Activated T-cell treated with anti-CD3 and anti-CD28 coated beads, Interleukin-2, amount 50 U/mL, for 72 hours (primary cell): Measurements from ENCODE around the gene CDC5L. TPM values are rescaled to one million over a fixed set of nuclear protein-coding genes. Genes with fewer than 3 reads are reported as not detected.

Experiments used
- ATAC-seq, 2 donors: fragments of 150-1000 bp; cut with Tn5 transposase; replicated peaks in 1 of 2; 2 replicates each; pipeline ENCODE4 v1.10.0; 2021; ENCODE audit warnings: moderate library complexity in 2 of 2, mild to moderate bottlenecking in 1 of 2
- DNase-seq, 2 donors: peaks; one replicate each; pipeline ENCODE4 v3.0.0; 2021 to 2022; ENCODE audit warnings: mixed read lengths in 1 of 2
- H3K27ac Mint-ChIP-seq: one replicate; pipeline ENCODE4 v1.8.0; 2022; ENCODE audit warnings: mild to moderate bottlenecking, moderate library complexity, mixed read lengths
- H3K27me3 Mint-ChIP-seq: one replicate; pipeline ENCODE4 v1.8.0; 2022; ENCODE audit warnings: low read depth, mixed read lengths
- H3K36me3 Mint-ChIP-seq, 2 donors: one replicate each; pipeline ENCODE4 v1.8.0; 2022; ENCODE audit warnings: mixed read lengths in 2 of 2, mild to moderate bottlenecking in 1 of 2; ENCODE audit not compliant: insufficient read depth in 2 of 2
- H3K4me1 Mint-ChIP-seq: one replicate; pipeline ENCODE4 v1.8.0; 2022; ENCODE audit warnings: low read depth, mixed read lengths
- H3K4me3 Mint-ChIP-seq, 2 donors: one replicate each; pipeline ENCODE4 v1.8.0; 2022; ENCODE audit warnings: mild to moderate bottlenecking in 2 of 2, mixed read lengths in 2 of 2, moderate library complexity in 2 of 2
- H3K9me3 Mint-ChIP-seq, 2 donors: one replicate each; pipeline ENCODE4 v1.8.0; 2022; ENCODE audit warnings: mixed read lengths in 2 of 2
- total RNA-seq, 2 donors: library from RNA; stranded (reverse); gene quantifications; one replicate each; pipeline ENCODE4 v1.2.3, GENCODE V29; 2022

The CDC5L gene
- total RNA-seq, 2 donors from 2014 or later = 17.9 to 19.3 TPM

DNA sequence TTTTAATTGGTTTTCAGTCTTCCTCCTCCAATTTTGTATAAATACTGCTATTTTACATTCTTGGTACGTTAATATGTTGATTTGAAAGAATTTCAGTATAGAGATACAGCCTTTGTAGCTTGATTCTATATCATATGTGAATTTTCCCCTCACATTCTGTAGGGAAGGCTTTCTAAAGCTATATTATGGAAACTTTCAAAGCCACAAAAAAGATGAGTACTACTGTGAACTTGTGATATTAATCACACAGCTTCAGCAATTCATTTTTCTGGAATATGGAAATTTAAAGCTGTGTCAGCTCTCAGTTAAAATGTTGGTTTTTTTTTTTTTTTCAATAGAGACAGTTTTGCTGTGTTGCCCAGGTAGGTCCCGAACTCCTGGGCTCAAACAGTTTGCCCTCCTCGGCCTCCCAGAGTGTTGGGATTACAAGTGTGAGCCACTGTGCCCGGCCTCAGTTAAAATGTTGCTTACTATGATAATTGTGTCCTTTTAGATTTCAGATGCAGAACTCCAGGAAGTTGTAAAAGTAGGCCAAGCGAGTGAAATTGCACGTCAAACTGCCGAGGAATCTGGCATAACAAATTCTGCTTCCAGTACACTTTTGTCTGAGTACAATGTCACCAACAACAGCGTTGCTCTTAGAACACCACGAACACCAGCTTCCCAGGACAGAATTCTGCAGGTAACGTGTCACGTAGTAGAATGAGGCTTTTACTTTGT lies 20.6 kb downstream of the CDC5L start:
- H3K4me1 Mint-ChIP-seq = peaks cover 24% of the 10 kb centered on the region
- ATAC-seq (peak; percentile 34 to 37), DNase-seq (no peak)
- H3K27ac Mint-ChIP-seq = peak overlapping the region; percentile 82
- peak overlapping the region in 1 of 2 donors; percentile 78 for H3K4me3 Mint-ChIP-seq
- H3K9me3 Mint-ChIP-seq = peaks cover 2 to 4% of the 10 kb centered on the region in 2 donors
- H3K27me3 Mint-ChIP-seq = no peaks in the 10 kb centered on the region
- H3K36me3 Mint-ChIP-seq = peaks cover 31 to 53% of the 10 kb centered on the region in 2 donors

DNA sequence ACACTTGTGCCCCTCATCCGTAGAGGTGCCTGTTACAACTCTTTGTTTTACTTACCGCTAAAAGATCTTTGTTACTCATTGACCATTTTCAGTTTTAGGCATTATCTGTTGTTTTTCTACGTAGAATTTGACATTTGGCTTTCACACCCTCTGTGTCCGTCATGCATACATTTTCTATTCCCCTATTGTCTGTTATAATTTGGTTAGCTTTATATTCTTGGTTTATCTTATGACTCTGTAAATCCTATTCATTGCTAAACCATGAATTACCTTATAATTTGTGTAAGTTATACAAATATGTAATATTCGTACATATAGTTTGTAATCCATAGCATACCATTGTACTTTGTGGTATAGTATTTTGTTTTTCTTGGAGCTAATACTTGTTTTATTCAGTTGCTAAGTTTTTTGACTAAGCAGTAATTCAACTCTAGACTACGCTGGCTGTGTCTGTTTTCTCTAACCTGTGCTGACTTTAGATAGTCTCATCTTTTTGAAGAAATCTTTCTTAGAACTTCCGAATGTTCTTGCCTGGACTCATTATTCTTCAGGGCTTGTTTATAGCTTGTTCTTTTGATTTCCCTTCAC lies 21.8 kb downstream of the CDC5L start:
- Mint-ChIP-seq H3K27me3 (no peaks in the 10 kb centered on the region), H3K9me3 (peaks cover 2 to 4% of the 10 kb centered on the region in 2 donors), H3K36me3 (peaks cover 32 to 46% of the 10 kb centered on the region in 2 donors), H3K27ac (peak overlapping the region; percentile 72), H3K4me1 (peaks cover 24% of the 10 kb centered on the region), H3K4me3 (peak overlapping the region in 1 of 2 donors; percentile 78)
- DNase-seq = no peak
- peak in 1 of 2 donors; percentile 74 for ATAC-seq

DNA sequence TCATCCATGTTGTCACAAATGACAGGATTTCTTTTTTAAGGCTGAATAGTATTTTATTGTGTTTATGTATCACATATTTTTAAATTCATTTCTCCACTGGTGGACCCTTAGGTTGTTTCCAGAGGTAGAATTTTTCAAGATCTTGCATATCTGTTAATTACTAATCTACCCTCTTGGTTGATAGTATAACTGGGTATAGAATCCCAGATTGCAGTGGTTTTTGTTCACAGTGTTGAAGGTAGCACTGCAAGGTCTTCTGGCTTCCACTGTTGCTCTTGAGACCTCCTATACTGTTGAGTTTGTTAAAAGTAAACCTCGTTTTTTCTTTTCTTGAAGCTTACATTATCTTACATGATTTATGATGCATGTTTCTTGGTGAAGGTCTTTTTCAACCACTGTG lies 22.9 kb downstream of the CDC5L start:
- no peak for ATAC-seq
- DNase-seq = no peak
- H3K9me3 Mint-ChIP-seq = peaks cover 2 to 4% of the 10 kb centered on the region in 2 donors
- peaks cover 31% of the 10 kb centered on the region for H3K4me1 Mint-ChIP-seq
- no peak overlapping the region for H3K4me3 Mint-ChIP-seq
- H3K36me3 Mint-ChIP-seq = peaks cover 35 to 47% of the 10 kb centered on the region in 2 donors
- peak overlapping the region; percentile 72 for H3K27ac Mint-ChIP-seq
- H3K27me3 Mint-ChIP-seq = no peaks in the 10 kb centered on the region

DNA sequence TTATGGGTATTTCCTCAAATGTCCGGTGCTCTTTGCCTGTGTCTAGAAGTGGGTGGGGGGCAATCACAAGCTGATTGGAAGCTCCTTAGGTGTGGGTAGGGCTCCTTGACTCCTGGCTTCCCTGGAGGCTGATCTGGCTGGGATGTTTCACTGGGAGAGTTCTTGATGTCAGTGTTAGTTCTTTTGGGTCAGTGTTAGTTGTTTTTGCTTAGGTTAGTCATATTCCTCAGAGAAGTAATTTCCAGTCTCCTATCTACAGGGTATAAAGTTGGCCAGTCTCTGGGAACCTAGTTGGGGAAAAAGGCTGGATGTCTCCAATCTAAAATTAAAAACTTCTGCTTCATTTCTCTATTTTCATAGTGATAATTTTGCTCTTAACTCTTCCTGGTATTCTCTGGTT lies 23.6 kb downstream of the CDC5L start:
- Mint-ChIP-seq H3K27ac (peak overlapping the region; percentile 90), H3K27me3 (no peaks in the 10 kb centered on the region), H3K9me3 (peaks cover 2 to 4% of the 10 kb centered on the region in 2 donors), H3K4me1 (peaks cover 39% of the 10 kb centered on the region), H3K36me3 (peaks cover 40 to 54% of the 10 kb centered on the region in 2 donors), H3K4me3 (peak overlapping the region in 1 of 2 donors; percentile 8)
- DNase-seq = no peak
- no peak for ATAC-seq

DNA sequence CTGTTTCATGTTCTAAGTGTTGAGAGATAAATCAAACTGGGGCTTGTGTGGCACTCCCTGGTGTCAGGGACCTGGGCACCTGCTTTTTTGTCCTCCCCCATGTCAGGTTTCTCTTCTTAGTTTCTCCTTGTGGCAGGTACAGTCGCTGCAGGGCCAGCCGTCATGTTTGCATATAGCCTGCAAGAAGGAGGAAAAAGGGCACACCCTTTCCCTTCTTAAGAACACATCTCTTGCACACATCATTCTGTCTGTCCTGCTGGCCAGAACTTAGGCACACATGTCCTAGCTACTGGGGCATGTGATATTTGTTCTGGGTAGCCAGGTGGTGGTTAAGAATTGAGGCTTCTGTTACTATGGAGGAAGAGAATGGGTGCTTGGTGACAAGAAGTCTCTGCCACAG lies 27.9 kb downstream of the CDC5L start:
- Mint-ChIP-seq H3K27me3 (no peaks in the 10 kb centered on the region), H3K4me1 (peaks cover 31% of the 10 kb centered on the region), H3K36me3 (peaks cover 32 to 43% of the 10 kb centered on the region in 2 donors), H3K9me3 (peaks cover 2 to 3% of the 10 kb centered on the region in 2 donors), H3K4me3 (no peak overlapping the region), H3K27ac (no peak overlapping the region)
- no peak for ATAC-seq
- no peak for DNase-seq

DNA sequence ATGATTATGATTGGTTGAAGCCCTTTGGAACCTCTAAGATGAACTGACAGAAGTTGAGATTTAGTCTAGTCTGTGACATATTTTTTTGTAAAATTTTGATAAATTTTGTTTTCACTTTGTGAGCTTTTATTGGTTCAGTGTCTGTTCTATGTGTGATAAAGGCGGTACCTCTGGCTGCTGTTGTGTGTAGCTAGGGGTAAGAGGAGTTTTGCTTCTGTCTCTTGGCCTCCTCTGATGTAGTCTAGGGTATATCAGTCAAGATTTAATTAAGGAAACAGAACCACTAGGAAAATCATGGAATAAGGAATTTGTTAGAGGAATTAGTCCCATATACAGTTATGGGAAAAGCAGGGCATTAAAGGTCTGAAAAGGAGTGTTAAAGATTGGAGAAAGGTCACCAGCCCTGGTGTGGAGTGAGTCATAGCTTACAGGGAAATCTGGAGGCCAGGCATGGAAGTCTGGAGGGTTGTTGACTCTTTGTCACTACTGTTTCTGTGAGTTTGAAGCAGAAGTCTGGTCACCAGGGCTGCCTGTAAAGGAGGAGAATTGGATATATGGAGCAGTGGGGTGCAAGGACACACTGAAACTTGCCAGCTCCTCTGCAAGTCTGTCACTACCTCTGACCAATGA lies 28.5 kb downstream of the CDC5L start:
- ATAC-seq (no peak), DNase-seq (no peak)
- peaks cover 2% of the 10 kb centered on the region in 2 donors for H3K9me3 Mint-ChIP-seq
- H3K27me3 Mint-ChIP-seq = no peaks in the 10 kb centered on the region
- peaks cover 30% of the 10 kb centered on the region for H3K4me1 Mint-ChIP-seq
- H3K4me3 Mint-ChIP-seq = peak overlapping the region in 1 of 2 donors; percentile 15
- H3K36me3 Mint-ChIP-seq = peaks cover 32 to 43% of the 10 kb centered on the region in 2 donors
- peak overlapping the region; percentile 34 for H3K27ac Mint-ChIP-seq

DNA sequence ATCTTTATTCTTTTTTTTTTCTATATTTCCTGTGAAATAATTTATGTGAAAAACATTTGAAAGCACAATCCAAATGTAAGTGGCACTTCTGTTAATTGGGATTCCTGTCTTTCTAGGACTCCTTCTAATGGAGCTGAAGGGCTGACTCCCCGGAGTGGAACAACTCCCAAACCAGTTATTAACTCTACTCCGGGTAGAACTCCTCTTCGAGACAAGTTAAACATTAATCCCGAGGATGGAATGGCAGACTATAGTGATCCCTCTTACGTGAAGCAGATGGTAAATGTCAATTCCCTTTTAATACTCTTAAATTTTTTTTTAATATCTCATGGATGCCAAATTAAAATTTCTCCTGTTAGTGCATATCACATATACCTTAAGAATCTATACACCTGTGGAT lies 35.0 kb downstream of the CDC5L start:
- ATAC-seq (no peak), DNase-seq (no peak)
- Mint-ChIP-seq H3K9me3 (no peaks in the 10 kb centered on the region), H3K4me3 (no peak overlapping the region), H3K27ac (no peak overlapping the region), H3K4me1 (no peaks in the 10 kb centered on the region), H3K27me3 (no peaks in the 10 kb centered on the region), H3K36me3 (peaks cover 6 to 27% of the 10 kb centered on the region in 2 donors)

DNA sequence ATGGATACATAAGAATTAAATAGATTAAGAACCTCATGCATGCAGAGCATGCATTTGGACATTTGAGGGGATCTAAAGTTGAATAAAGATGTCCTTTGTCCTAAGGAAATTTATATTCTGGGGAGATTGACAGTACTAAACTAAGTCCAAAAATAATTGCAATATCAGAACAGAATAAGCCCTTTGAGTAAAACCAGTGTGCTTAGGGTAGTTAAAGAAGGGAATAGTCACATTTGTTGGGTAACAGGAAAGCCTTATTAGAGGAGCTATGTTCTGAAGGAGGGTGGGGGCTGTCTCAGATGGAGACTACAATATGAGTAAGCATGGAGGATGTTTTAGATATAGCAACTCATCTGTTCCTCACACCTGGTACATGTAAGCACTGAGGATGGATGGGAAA lies 35.8 kb downstream of the CDC5L start:
- no peaks in the 10 kb centered on the region for H3K9me3 Mint-ChIP-seq
- no peak overlapping the region for H3K27ac Mint-ChIP-seq
- H3K4me3 Mint-ChIP-seq = no peak overlapping the region
- no peaks in the 10 kb centered on the region for H3K4me1 Mint-ChIP-seq
- ATAC-seq (no peak), DNase-seq (no peak)
- no peaks in the 10 kb centered on the region for H3K27me3 Mint-ChIP-seq
- peaks cover 5 to 25% of the 10 kb centered on the region in 2 donors for H3K36me3 Mint-ChIP-seq

DNA sequence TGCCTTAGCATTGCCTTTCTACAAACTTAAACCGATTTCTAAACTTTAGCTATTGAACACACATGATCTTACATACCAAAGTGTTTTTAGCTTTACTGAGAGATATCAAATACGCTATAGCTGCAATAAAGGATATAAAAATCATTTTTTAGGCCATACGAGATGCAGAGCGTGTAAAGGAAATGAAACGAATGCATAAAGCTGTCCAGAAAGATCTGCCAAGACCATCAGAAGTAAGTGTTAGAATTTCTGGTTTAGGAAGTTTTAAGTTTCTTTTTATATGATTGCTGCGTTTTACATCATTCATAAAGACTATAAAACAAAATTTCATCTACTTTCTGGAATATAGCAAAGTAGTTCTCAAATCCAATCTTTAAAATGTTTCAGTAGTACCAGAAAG lies 38.4 kb downstream of the CDC5L start:
- no peak overlapping the region for H3K4me3 Mint-ChIP-seq
- H3K9me3 Mint-ChIP-seq = no peaks in the 10 kb centered on the region
- H3K27ac Mint-ChIP-seq = no peak overlapping the region
- H3K36me3 Mint-ChIP-seq = peaks cover 2 to 20% of the 10 kb centered on the region in 2 donors
- no peaks in the 10 kb centered on the region for H3K27me3 Mint-ChIP-seq
- no peaks in the 10 kb centered on the region for H3K4me1 Mint-ChIP-seq
- ATAC-seq (no peak), DNase-seq (no peak)

DNA sequence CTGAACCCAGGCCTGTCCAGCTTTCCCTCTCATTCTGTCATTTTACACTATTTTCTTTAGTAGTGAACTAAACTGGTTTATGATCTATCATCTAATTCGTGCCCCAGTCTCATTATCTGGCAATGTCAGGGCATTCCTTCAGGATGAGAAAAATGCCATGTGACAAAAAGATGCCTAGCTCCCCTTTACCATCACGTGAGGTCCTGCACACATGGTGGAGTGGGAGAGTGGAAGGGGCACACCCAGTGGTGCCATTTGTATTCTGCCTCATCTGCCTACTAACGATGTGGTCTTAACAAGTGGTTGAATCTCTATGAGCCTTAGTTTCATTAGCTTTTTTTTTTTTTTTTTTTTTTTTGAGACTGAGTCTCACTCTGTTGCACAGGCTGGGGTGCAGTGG lies 41.2 kb downstream of the CDC5L start:
- ATAC-seq = no peak
- Mint-ChIP-seq H3K27me3 (no peaks in the 10 kb centered on the region), H3K36me3 (peaks cover 2 to 24% of the 10 kb centered on the region in 2 donors), H3K4me1 (no peaks in the 10 kb centered on the region), H3K4me3 (no peak overlapping the region), H3K9me3 (no peaks in the 10 kb centered on the region), H3K27ac (no peak overlapping the region)
- no peak for DNase-seq

DNA sequence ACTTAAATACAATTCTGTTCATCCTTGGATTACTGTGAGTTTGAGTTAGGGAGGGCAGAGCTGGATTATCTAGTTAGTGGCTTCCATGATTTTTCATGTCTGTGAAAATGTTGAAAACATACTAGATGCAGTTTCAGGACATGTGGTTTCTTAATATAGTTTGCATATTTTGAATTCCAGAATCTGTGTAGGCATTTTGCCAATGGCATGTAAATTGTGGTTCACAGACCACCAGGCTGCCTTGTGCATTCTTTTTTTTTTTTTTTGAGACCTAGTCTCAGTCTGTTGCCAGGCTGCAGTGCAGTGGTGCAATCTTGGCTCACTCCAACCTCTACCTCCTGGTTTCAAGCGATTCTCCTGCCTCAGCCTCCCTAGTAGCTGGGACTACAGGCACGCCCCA lies 42.8 kb downstream of the CDC5L start:
- DNase-seq (no peak), ATAC-seq (no peak)
- Mint-ChIP-seq H3K4me1 (no peaks in the 10 kb centered on the region), H3K9me3 (no peaks in the 10 kb centered on the region), H3K27ac (no peak overlapping the region), H3K36me3 (peaks cover 0 to 21% of the 10 kb centered on the region in 2 donors), H3K4me3 (no peak overlapping the region), H3K27me3 (no peaks in the 10 kb centered on the region)

DNA sequence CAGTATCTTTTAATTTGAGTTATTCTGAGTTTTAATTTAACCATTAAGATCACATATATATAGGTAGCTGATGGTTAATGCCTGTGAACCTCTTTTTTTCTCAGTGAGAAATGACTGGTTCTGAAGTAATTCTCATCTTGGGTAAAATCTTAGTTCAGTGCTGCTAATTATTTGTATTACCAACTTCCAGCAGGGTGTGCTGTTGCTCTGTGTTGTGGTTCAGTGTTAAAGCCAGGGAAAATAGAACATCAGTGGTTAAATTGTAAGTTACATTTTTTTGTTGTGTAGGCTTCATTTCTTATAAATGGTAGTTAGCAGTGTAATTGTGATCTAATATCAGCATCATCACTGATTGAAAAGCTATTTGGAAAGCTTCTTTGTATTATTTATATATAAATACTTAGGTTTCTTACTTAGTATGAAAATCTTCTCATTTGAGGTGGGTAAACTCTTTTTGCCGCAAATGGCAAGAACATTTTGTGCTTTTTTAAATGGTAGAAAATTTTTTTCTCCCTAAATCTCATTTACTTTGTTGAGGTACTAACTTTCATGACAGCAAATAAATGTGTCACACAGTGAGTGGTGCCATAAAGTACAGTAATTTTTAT lies 43.7 kb downstream of the CDC5L start:
- ATAC-seq (peak; percentile 54 to 60), DNase-seq (peak; percentile 32 to 34)
- Mint-ChIP-seq H3K4me1 (no peaks in the 10 kb centered on the region), H3K36me3 (peaks cover 0 to 18% of the 10 kb centered on the region in 2 donors), H3K27ac (no peak overlapping the region), H3K4me3 (no peak overlapping the region), H3K27me3 (no peaks in the 10 kb centered on the region), H3K9me3 (no peaks in the 10 kb centered on the region)

DNA sequence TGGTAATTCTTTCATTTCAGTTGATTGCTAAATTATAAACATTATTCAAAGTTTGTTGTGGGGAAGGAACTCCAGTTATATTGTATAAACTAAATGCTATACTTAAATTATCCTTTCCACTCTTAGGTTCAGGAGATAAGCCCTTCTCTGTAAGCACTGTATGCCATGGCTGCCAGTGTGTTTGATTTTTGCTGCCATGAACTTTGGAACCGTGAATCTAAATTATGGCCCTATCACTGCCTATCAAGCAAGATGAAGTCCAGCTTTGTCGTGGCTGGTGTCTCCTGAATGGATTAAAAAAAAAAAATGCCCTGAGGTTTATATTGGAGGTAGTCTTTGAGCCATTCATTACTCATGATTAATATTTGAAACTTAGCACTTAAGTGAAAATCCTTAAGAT lies 44.7 kb downstream of the CDC5L start:
- ATAC-seq = no peak
- Mint-ChIP-seq H3K27ac (no peak overlapping the region), H3K36me3 (peaks cover 0 to 18% of the 10 kb centered on the region in 2 donors)

More for the DNA sequence above, 44.7 kb downstream of the CDC5L start:
- Mint-ChIP-seq H3K4me3 (no peak overlapping the region), H3K27me3 (no peaks in the 10 kb centered on the region), H3K9me3 (no peaks in the 10 kb centered on the region), H3K4me1 (no peaks in the 10 kb centered on the region)
- DNase-seq = no peak
